HTR-8/SVneo (cell line): ENCODE measurements around the gene PLK5.

ENCODE experiments used
- DNase-seq: peaks from one replicate; pipeline ENCODE4 v3.0.0; 2011; ENCODE audit warnings: low spot score, mixed read lengths; ENCODE audit not compliant: insufficient read length
- FAIRE-seq: peaks from 2 replicates; lab custom pipeline; 2011; peaks lifted over from hg19 to GRCh38; lab: Jason Lieb, UNC

The PLK5 gene

GRCh38 chr19:1572795-1573194 is 48.9 kb downstream of the PLK5 start:
- no peak for DNase-seq
- no peak for FAIRE-seq

GRCh38 chr19:1574354-1575136 is 50.7 kb downstream of the PLK5 start:
- no peak for DNase-seq
- no peak for FAIRE-seq

- FAIRE-seq (no peak), DNase-seq (no peak)
These were observed 51.7 kb downstream of the PLK5 start for GRCh38 chr19:1575323-1576241.

- FAIRE-seq (no peak), DNase-seq (no peak)
These were observed 52.6 kb downstream of the PLK5 start for GRCh38 chr19:1576242-1577089.

GRCh38 chr19:1577090-1577928 is 53.4 kb downstream of the PLK5 start:
- FAIRE-seq (no peak), DNase-seq (no peak)

- DNase-seq (no peak), FAIRE-seq (no peak)
These were observed 54.2 kb downstream of the PLK5 start for GRCh38 chr19:1577929-1578618.

GRCh38 chr19:1579222-1579621 is 55.3 kb downstream of the PLK5 start:
- DNase-seq (no peak), FAIRE-seq (no peak)

GRCh38 chr19:1580382-1580781 is 56.5 kb downstream of the PLK5 start:
- FAIRE-seq (no peak), DNase-seq (no peak)

- no peak for FAIRE-seq
These were observed 57.1 kb downstream of the PLK5 start for GRCh38 chr19:1580957-1581356.

GRCh38 chr19:1582201-1582600 is 58.3 kb downstream of the PLK5 start:
- no peak for DNase-seq

More at GRCh38 chr19:1580957-1581356, 57.1 kb downstream of the PLK5 start:
- DNase-seq = no peak

GRCh38 chr19:1584500-1585242 is 60.8 kb downstream of the PLK5 start:
- no peak for FAIRE-seq

More at GRCh38 chr19:1582201-1582600, 58.3 kb downstream of the PLK5 start:
- FAIRE-seq = no peak

GRCh38 chr19:1585243-1585580 is 61.3 kb downstream of the PLK5 start:
- DNase-seq (no peak), FAIRE-seq (no peak)

More at GRCh38 chr19:1584500-1585242, 60.8 kb downstream of the PLK5 start:
- DNase-seq = no peak
